ENCODE data around the gene CPB1.

The CPB1 gene

DNA sequence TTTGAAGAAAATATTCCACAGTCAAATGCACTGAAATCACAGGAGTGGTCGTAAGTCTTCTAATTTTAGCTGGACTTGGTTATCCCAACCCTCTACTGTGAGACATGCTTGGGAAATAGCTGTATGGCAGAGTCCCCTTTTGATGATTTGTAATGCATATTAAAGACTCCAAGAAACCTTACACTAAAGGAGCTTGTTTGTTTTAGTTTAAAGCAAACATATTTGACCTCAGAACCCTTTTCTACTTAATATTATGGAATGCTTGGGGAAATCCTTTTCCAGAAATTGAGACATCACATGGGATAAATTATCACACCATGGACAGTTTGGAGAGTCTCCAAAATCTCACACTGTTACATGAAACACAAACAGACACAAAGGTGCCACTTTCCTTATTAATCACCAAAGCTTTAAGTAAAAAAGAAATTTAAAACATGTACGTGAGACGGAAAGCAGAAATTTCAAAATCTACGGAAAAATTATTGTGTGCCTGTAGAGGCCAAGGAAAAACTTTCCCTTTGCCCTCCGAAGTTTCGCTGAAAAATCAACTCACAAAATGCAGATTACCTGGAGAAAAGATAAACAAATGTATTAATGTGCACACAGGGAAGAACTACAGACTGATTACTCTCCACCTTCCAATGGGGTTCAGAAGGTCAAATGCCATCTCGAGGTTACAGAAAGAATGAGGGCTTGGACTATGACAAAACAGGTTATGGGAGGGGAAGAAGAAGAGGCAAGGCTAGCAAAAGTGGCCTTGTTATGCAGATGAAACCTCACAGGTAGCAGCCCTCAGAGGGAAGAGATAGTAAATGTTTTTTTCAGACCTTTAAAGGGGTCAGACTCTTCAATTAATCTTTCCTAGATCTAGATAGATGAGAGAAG lies 7.0 kb upstream of the CPB1 start:
- Histone ChIP-seq H3K4me3 (ENCODE audit: low read depth, low read length) (no peak overlapping the region), H3K9me3 (ENCODE audit: control insufficient read depth, insufficient read depth, low read depth, low read length) (no peaks in the 10 kb centered on the region), H3K36me3 (ENCODE audit: control insufficient read depth in 2 of 2, insufficient read depth in 1 of 2, low read length in 2 of 2) (no peaks in the 10 kb centered on the region), H3K27ac (ENCODE audit: extremely low read depth, low read depth, low read length) (no peak overlapping the region), H3K4me1 (ENCODE audit: control insufficient read depth, insufficient read depth, low read length) (no peaks in the 10 kb centered on the region)
- TF ChIP-seq OVOL3 (tag by site-specific recombination; IDR thresholded peaks at IDR 0.05) (no peak), ZNF707 (tag by site-specific recombination; IDR thresholded peaks at IDR 0.05) (no peak), ZSCAN18 (tag by site-specific recombination; IDR thresholded peaks at IDR 0.05) (no peak), ZNF704 (tag by site-specific recombination; IDR thresholded peaks at IDR 0.05) (no peak), ZNF777 (tag by site-specific recombination; IDR thresholded peaks at IDR 0.05; ENCODE audit: borderline replicate concordance) (no peak), ZNF521 (tag by site-specific recombination; IDR thresholded peaks at IDR 0.05) (no peak), ZNF624 (tag by site-specific recombination; IDR thresholded peaks at IDR 0.05) (no peak), ZNF324 (tag by site-specific recombination; IDR thresholded peaks at IDR 0.05) (no peak), ZNF148 (tag by site-specific recombination; IDR thresholded peaks at IDR 0.05; ENCODE audit: borderline replicate concordance) (no peak)
- POLR2A ChIA-PET: no interaction called here
- CTCF ChIA-PET: interaction anchor here (0.7 kb wide), 2 partner anchors 10 to 31 kb away, joined by 3 to 4 read pairs; no protein-coding TSS in a partner anchor

DNA sequence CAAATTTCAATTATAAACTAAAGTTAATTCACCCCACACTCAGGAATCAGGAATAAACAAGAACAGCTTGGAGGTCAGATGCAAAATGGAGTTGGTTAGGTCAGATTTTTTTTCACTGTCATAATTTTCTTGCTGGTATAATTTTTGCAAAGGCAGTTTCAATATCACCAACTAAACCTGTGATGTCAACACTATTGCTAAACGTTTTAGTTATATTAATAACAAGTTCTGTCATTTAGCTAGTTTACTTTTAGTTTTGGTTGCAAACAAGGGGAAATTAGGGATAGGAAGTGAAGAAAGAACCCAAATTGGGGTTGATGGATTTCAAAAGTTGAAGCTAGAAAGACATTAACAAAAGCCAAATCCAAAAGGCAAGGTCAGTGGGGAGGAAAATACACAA lies 4.6 kb upstream of the CPB1 start:
- H3K27ac ChIP-seq (ENCODE audit: extremely low read depth, low read depth, low read length): no peak overlapping the region
- H3K9me3 ChIP-seq (ENCODE audit: control insufficient read depth, insufficient read depth, low read depth, low read length): no peaks in the 10 kb centered on the region
- no peak for TF ChIP-seq ZNF501 (tag by site-specific recombination; IDR thresholded peaks at IDR 0.05)
- TF ChIP-seq, protein P1, sequence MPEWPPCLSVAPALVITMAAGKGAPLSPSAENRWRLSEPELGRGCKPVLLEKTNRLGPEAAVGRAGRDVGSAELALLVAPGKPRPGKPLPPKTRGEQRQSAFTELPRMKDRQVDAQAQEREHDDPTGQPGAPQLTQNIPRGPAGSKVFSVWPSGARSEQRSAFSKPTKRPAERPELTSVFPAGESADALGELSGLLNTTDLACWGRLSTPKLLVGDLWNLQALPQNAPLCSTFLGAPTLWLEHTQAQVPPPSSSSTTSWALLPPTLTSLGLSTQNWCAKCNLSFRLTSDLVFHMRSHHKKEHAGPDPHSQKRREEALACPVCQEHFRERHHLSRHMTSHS (tag by site-specific recombination; IDR thresholded peaks at IDR 0.05): no peak
- TF ChIP-seq ZNF416 (tag by site-specific recombination; IDR thresholded peaks at IDR 0.05): no peak
- TF ChIP-seq, protein P2, sequence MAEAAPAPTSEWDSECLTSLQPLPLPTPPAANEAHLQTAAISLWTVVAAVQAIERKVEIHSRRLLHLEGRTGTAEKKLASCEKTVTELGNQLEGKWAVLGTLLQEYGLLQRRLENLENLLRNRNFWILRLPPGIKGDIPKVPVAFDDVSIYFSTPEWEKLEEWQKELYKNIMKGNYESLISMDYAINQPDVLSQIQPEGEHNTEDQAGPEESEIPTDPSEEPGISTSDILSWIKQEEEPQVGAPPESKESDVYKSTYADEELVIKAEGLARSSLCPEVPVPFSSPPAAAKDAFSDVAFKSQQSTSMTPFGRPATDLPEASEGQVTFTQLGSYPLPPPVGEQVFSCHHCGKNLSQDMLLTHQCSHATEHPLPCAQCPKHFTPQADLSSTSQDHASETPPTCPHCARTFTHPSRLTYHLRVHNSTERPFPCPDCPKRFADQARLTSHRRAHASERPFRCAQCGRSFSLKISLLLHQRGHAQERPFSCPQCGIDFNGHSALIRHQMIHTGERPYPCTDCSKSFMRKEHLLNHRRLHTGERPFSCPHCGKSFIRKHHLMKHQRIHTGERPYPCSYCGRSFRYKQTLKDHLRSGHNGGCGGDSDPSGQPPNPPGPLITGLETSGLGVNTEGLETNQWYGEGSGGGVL (tag by site-specific recombination; IDR thresholded peaks at IDR 0.05): no peak
- TF ChIP-seq TRIM28 (IDR thresholded peaks at IDR 0.05; ENCODE audit: borderline replicate concordance, low read length): no peak
- no peak for TF ChIP-seq SALL2 (tag by site-specific recombination; IDR thresholded peaks at IDR 0.05; ENCODE audit: borderline replicate concordance)
- no peak for TF ChIP-seq ZNF184 (tag by site-specific recombination; IDR thresholded peaks at IDR 0.05)
- TF ChIP-seq GFI1B (tag by site-specific recombination; IDR thresholded peaks at IDR 0.05): no peak
- no peak for TF ChIP-seq ZFP37 (tag by site-specific recombination; IDR thresholded peaks at IDR 0.05)
- TF ChIP-seq ZNF214 (tag by site-specific recombination; IDR thresholded peaks at IDR 0.05; ENCODE audit: borderline replicate concordance): no peak
- CTCF ChIA-PET: no interaction called here
- no peaks in the 10 kb centered on the region for H3K4me1 ChIP-seq (ENCODE audit: control insufficient read depth, insufficient read depth, low read length)
- no peak overlapping the region for H3K4me3 ChIP-seq (ENCODE audit: low read depth, low read length)
- POLR2A ChIA-PET: no interaction called here
- H3K36me3 ChIP-seq (ENCODE audit: control insufficient read depth in 2 of 2, insufficient read depth in 1 of 2, low read length in 2 of 2): no peaks in the 10 kb centered on the region
